ENCODE data around the gene PKDCC.

DNA sequence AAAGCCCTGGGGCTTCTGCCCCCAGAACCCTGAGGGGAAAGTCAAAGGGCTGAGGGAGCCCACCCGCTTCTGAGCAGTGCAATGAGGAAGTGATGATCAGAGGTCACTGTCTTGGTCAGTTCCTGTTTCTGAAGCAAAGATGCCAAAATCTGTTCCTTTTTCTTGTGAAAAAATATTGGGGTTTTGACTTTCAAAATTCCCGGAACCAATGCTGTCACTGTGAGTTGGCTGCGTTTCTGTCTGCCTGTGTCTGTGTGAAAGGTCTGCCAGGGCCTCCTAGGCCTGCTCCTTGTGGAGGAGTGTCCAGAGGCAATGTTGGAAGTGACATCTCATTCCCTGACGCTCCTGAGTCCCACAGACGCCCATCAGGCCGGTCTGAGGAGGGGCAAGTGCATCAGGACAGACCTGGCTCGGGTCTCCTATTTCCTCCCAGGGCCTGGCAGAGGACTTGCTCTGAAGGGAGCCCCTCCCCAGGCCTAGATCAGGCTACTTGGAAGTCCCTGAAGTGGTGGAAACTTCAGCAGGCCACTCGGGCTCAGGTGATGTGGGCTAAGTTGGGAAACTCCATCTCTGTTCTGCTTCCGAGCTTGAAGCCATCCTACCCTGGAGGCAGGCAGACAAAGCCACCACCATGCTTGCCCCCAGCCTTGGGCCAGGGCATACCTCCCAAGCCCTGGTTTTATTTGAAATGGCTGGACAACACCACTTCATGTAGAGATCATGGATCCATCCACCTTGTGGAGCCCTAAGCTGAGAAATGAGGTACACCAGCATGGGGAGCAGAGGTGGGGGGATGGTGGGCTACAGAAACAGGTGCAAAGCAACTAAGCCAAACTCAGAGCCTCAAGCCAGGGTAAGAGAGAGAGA is 51.0 kb downstream of the PKDCC start:
- no peak for TF ChIP-seq POLR2A (IDR thresholded peaks at IDR 0.05)
- TF ChIP-seq, protein P1, sequence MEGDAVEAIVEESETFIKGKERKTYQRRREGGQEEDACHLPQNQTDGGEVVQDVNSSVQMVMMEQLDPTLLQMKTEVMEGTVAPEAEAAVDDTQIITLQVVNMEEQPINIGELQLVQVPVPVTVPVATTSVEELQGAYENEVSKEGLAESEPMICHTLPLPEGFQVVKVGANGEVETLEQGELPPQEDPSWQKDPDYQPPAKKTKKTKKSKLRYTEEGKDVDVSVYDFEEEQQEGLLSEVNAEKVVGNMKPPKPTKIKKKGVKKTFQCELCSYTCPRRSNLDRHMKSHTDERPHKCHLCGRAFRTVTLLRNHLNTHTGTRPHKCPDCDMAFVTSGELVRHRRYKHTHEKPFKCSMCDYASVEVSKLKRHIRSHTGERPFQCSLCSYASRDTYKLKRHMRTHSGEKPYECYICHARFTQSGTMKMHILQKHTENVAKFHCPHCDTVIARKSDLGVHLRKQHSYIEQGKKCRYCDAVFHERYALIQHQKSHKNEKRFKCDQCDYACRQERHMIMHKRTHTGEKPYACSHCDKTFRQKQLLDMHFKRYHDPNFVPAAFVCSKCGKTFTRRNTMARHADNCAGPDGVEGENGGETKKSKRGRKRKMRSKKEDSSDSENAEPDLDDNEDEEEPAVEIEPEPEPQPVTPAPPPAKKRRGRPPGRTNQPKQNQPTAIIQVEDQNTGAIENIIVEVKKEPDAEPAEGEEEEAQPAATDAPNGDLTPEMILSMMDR (IDR thresholded peaks at IDR 0.05), result no peak

Measured in right lobe of liver (tissue), 4 donors.